Skeletal muscle tissue (tissue), 4 donors: ENCODE results near the gene GKN1. TPM values are rescaled to one million over a fixed set of nuclear protein-coding genes. Genes with fewer than 3 reads are reported as not detected.

ENCODE experiments used
- H3K27ac ChIP-seq: one replicate; pipeline ENCODE4 v1.7.0; 2013; ENCODE audit warnings: mild to moderate bottlenecking, low read depth, low read length, inconsistent platforms
- H3K27me3 ChIP-seq, 3 donors: one replicate each; pipeline ENCODE4 v1.7.0; 2013; ENCODE audit warnings: low read length in 3 of 3; ENCODE audit not compliant: control insufficient read depth in 3 of 3, insufficient read depth in 3 of 3
- H3K36me3 ChIP-seq, 3 donors: one replicate each; pipeline ENCODE4 v1.7.0; 2013; ENCODE audit warnings: low read length in 3 of 3; ENCODE audit not compliant: control insufficient read depth in 3 of 3, insufficient read depth in 3 of 3
- H3K4me1 ChIP-seq, 3 donors: one replicate each; pipeline ENCODE4 v1.7.0; 2013; ENCODE audit warnings: low read length in 3 of 3, mild to moderate bottlenecking in 3 of 3; ENCODE audit not compliant: control insufficient read depth in 3 of 3, insufficient read depth in 3 of 3
- H3K4me3 ChIP-seq, 3 donors: one replicate each; pipeline ENCODE4 v1.7.0; 2013; ENCODE audit warnings: low read length in 3 of 3
- H3K9ac ChIP-seq, 3 donors: one replicate each; pipeline ENCODE4 v1.7.0; 2013; ENCODE audit warnings: low read length in 3 of 3, mild to moderate bottlenecking in 3 of 3, moderate library complexity in 2 of 3, low read depth in 1 of 3
- H3K9me3 ChIP-seq, 3 donors: one replicate each; pipeline ENCODE4 v1.7.0; 2013; ENCODE audit warnings: low read length in 3 of 3; ENCODE audit not compliant: control insufficient read depth in 3 of 3
- total RNA-seq: library from RNA; depleted of rRNA; stranded (reverse); fragments of >200 nt; gene quantifications from one replicate; pipeline ENCODE4 v1.2.3, GENCODE V29; 2014
- donor health status: Osteomylitis.

GKN1 gene
- total RNA-seq, 1 donor from 2014 or later: not detected

DNA sequence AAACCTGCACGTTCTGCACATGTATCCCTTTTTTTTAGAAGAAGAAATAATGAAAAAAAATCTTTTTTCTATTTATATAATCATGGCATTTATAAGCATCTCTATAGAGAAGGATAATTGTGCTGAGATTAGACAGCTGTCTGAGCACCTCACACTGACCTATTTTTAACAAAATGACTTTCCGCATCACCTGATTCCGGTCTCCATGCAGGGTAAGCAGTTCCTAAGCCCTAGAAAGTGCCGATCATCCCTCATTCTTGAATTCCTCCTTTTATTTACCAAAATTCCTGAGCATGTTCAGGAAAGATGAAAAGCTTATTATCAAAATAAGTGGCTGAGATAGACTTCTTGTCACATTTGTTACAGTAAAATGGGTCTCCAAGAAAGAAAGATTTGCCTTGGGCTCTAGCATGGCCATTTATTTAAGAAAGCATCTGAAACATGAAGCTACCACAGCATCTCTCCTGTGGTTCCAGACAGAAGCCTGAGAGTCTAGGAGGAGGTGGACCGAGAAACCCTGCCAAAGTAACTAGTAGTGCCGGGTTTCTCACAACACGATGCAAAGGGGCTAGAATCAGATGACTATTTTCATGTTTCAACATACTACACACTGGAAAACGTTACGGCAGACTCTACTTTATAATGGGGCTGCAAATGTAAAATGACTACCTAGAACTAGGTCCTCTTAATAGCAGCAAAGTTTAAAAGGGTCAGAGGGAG, 670 bp downstream of the GKN1 start:
- peaks cover 0 to 5% (median 3%) of the 10 kb centered on the region in 3 donors for H3K27me3 ChIP-seq
- H3K36me3 ChIP-seq: no peaks in the 10 kb centered on the region
- no peaks in the 10 kb centered on the region for H3K4me1 ChIP-seq
- no peak overlapping the region for H3K4me3 ChIP-seq
- no peak overlapping the region for H3K27ac ChIP-seq
- H3K9ac ChIP-seq: no peak overlapping the region
- no peaks in the 10 kb centered on the region for H3K9me3 ChIP-seq

DNA sequence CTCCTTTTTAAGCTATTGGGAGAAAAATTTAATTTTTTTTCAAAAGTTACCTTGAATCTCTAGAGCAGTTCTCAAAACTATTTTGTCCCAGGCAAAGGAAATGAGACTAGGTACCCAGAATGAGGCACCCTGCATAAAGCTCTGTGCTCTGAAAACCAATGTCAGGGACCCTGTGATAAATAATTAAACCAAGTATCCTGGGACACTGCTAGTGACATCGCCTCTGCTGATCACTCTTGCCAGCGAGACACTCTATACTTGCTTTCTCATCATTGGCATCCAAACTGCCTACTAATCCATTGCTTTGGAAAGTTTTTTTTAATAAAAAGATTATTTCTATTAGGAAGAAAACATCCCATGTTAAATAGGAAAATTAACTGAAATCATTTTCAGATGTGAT, 1.4 kb downstream of the GKN1 start:
- Histone ChIP-seq H3K9ac (no peak overlapping the region), H3K9me3 (no peaks in the 10 kb centered on the region), H3K27me3 (peaks cover 0 to 5% (median 3%) of the 10 kb centered on the region in 3 donors), H3K4me3 (no peak overlapping the region), H3K36me3 (no peaks in the 10 kb centered on the region), H3K27ac (no peak overlapping the region), H3K4me1 (no peaks in the 10 kb centered on the region)

DNA sequence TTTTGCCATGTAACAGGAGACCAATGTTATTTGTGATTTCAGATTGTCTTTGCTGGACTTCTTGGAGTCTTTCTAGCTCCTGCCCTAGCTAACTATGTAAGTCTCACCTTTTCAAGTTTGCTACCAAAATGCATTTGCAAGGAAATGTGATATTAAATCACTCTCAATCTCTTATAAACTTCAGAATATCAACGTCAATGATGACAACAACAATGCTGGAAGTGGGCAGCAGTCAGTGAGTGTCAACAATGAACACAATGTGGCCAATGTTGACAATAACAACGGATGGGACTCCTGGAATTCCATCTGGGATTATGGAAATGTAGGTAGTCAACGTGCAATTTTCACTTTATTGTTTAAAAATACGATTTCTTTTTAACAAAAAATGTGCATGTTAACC, 3.0 kb downstream of the GKN1 start:
- peaks cover 0 to 5% (median 3%) of the 10 kb centered on the region in 3 donors for H3K27me3 ChIP-seq
- no peak overlapping the region for H3K27ac ChIP-seq
- H3K4me3 ChIP-seq: no peak overlapping the region

DNA sequence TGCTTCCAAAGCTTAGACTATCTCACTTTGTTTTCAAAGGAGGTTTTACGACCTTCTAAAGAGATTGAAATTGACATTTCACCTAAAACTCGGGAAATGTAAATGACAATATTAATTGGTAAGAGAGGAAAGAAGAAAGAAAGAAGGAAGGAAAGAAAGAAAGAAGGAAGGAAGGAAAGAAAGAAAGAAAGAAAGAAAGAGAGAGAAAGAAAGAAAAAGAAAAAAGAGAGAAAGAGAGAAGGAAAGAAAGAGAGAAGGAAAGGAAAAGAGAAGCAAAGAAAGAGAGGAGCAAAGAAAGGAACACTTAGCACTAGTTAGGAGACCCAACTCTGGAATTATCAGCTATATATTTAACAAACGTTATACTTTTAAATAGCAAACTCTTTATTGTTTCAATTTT, 3.7 kb downstream of the GKN1 start:
- no peak overlapping the region for H3K27ac ChIP-seq
- H3K4me3 ChIP-seq: no peak overlapping the region
- H3K9me3 ChIP-seq: no peaks in the 10 kb centered on the region
- no peaks in the 10 kb centered on the region for H3K36me3 ChIP-seq
- H3K27me3 ChIP-seq: peaks cover 0 to 5% (median 3%) of the 10 kb centered on the region in 3 donors
- H3K4me1 ChIP-seq: no peaks in the 10 kb centered on the region
- H3K9ac ChIP-seq: no peak overlapping the region

More for the DNA sequence above, 3.0 kb downstream of the GKN1 start:
- no peaks in the 10 kb centered on the region for H3K36me3 ChIP-seq
- H3K9ac ChIP-seq: no peak overlapping the region
- no peaks in the 10 kb centered on the region for H3K4me1 ChIP-seq
- H3K9me3 ChIP-seq: no peaks in the 10 kb centered on the region

DNA sequence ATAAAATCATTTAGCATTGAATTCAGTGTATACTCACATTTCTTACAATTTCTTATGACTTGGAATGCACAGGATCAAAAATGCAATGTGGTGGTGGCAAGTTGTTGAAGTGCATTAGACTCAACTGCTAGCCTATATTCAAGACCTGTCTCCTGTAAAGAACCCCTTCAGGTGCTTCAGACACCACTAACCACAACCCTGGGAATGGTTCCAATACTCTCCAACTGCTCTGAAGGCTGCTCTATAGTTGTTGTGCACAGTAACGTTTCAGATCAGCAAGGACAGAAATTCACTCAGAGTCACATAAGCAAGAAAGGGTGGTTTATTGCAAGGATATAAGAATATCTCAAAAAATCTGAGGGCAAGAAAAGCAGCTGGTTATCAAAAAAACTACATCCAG, 6.5 kb downstream of the GKN1 start:
- no peaks in the 10 kb centered on the region for H3K4me1 ChIP-seq
- H3K9ac ChIP-seq: no peak overlapping the region
- no peak overlapping the region for H3K27ac ChIP-seq
- H3K9me3 ChIP-seq: no peaks in the 10 kb centered on the region
- H3K27me3 ChIP-seq: peaks cover 0 to 5% (median 0%) of the 10 kb centered on the region in 3 donors
- H3K4me3 ChIP-seq: no peak overlapping the region
- no peaks in the 10 kb centered on the region for H3K36me3 ChIP-seq

DNA sequence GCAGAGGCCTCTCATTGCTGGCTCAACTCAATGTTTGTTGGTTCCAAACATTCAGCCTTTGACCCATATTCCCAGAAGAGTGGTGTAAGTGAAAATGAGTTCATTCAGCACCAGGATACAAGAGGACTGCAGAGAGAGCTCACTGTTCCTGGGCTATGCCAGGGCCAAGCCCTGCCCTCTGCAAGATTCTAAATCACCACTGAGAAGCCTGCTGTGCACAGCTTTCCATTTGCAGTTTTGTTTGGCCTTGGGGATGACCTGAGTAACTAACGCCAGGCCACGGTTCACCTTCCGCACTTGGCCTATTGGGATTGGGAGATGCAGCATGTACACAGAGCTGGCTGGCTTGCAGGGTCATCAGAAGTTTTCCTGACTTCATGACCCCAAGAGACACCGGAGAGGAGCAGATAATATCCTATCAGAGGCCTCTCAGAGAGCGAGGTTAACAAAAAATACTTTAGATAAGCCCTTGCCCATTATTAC, 12.6 kb downstream of the GKN1 start:
- no peak overlapping the region for H3K27ac ChIP-seq
- H3K27me3 ChIP-seq: no peaks in the 10 kb centered on the region
- H3K36me3 ChIP-seq: no peaks in the 10 kb centered on the region
- H3K9me3 ChIP-seq: no peaks in the 10 kb centered on the region
- H3K9ac ChIP-seq: no peak overlapping the region
- H3K4me3 ChIP-seq: no peak overlapping the region
- H3K4me1 ChIP-seq: no peaks in the 10 kb centered on the region

DNA sequence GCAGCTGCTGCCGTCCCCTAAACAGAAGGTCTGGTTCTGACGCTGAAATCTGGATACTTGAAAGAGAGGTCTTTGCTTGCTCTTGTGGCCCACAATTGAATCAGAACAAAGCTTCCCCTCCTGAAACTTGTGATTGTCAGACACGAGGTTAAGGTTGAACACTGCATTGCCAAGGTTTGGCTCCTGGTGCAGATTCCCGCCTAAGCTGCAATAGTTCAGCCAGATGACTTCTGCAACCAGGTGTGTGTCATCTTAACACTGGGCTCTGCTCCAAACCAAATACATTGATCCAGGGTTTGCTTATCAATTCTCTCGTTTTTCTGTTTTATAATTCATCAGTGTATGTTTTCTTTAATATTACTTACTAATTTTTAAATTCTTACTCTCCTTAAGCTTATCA, 14.6 kb downstream of the GKN1 start:
- Histone ChIP-seq H3K9ac (no peak overlapping the region), H3K9me3 (no peaks in the 10 kb centered on the region), H3K27ac (no peak overlapping the region), H3K4me1 (no peaks in the 10 kb centered on the region), H3K27me3 (no peaks in the 10 kb centered on the region), H3K4me3 (no peak overlapping the region), H3K36me3 (no peaks in the 10 kb centered on the region)

DNA sequence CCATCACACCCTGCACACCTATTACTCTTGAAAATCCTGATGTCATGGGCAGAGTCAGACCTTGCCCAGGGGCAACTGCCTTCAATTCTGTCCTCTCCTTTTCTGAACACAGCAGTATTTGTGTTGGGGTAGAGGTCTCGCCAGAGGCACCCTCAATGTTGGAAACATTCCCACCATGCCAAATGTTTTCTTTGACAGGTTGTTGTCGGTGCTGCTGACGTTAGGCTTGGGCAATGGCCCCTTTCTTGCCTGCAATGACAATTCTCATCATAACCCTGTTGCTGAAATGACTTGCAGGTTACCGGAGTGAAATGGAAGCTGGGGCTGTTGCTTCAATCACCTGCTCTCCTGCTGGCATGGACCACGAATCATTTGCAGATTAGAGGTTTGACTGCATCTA, 17.9 kb downstream of the GKN1 start:
- Histone ChIP-seq H3K9ac (no peak overlapping the region), H3K9me3 (no peaks in the 10 kb centered on the region), H3K27ac (no peak overlapping the region), H3K27me3 (no peaks in the 10 kb centered on the region), H3K4me1 (peaks cover 0 to 3% (median 0%) of the 10 kb centered on the region in 3 donors), H3K36me3 (no peaks in the 10 kb centered on the region), H3K4me3 (no peak overlapping the region)

DNA sequence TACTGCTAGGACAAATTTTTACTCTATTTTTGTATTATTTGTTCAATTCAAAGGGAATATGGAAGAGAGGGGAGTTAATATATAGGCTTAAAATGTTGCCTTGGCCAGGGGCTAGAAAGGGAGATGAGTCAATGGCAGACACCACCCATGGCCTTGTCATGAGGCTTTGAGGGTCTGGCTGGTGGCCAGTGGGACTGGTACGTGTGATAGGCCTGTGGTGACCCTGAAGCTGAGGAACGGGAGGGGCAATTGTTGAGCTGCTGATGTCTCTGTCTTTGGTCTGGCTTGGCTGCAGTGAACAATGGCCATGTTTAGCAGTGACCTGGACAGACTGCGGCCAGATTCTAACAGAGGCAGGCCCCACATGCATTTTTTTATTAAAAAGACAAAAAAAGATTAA, 18.5 kb downstream of the GKN1 start:
- peaks cover 0 to 3% (median 0%) of the 10 kb centered on the region in 3 donors for H3K4me1 ChIP-seq

DNA sequence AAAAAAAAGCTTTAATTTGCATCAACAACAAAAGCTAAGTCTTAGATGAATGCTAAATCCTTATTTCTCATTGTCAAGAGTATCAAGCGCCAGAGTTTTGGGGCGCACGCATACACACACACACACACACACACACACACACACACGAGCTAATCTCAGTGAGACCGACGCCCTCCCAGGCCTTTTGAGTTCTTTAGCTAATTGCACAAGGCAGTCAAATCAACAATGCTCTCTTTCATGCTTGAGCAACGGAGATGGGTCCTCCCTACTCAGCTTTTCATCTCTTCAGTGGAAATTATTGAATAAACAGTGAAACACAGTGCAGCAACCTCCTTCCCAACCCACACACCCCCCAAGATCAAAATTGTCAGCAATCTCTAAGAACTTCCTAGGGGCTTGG, 19.2 kb downstream of the GKN1 start:
- no peaks in the 10 kb centered on the region for H3K27me3 ChIP-seq
- no peak overlapping the region for H3K27ac ChIP-seq
- no peaks in the 10 kb centered on the region for H3K9me3 ChIP-seq
- no peak overlapping the region for H3K9ac ChIP-seq
- H3K4me1 ChIP-seq: peaks cover 0 to 3% (median 0%) of the 10 kb centered on the region in 3 donors
- no peak overlapping the region for H3K4me3 ChIP-seq
- H3K36me3 ChIP-seq: no peaks in the 10 kb centered on the region

More for the DNA sequence above, 18.5 kb downstream of the GKN1 start:
- H3K36me3 ChIP-seq: no peaks in the 10 kb centered on the region
- H3K9ac ChIP-seq: no peak overlapping the region
- H3K27me3 ChIP-seq: no peaks in the 10 kb centered on the region
- no peaks in the 10 kb centered on the region for H3K9me3 ChIP-seq
- no peak overlapping the region for H3K27ac ChIP-seq
- H3K4me3 ChIP-seq: no peak overlapping the region
